PC-3 (cell line): ENCODE results near the gene CST4.
"Not testable (repeated sequence)": the region's sequence is repeated elsewhere in the genome, so short reads cannot be mapped to it uniquely, and the experiment has no call there.

Experiments used
- EZH2 ChIP-seq: fragments of 300-600 bp; sonication (generic); IDR thresholded peaks from one replicate; pipeline ENCODE4 v1.6.1; 2017; ENCODE audit warnings: antibody characterized with exemption, mild to moderate bottlenecking, low read length; ENCODE audit not compliant: unreplicated experiment
- EZH2phosphoT487 ChIP-seq: fragments of 300-600 bp; sonication (generic); IDR thresholded peaks from 2 replicates; pipeline ENCODE4 v1.6.1; 2018; ENCODE audit warnings: mild to moderate bottlenecking, antibody characterized with exemption, low read length, borderline replicate concordance
- TF ChIP-seq, protein P1 (sequence below): fragments of 300-600 bp; sonication (generic); conservative IDR thresholded peaks from 2 replicates; pipeline ENCODE4 v1.5.1; 2017; ENCODE audit warnings: antibody characterized with exemption, low read depth, mild to moderate bottlenecking, low read length

DNA sequence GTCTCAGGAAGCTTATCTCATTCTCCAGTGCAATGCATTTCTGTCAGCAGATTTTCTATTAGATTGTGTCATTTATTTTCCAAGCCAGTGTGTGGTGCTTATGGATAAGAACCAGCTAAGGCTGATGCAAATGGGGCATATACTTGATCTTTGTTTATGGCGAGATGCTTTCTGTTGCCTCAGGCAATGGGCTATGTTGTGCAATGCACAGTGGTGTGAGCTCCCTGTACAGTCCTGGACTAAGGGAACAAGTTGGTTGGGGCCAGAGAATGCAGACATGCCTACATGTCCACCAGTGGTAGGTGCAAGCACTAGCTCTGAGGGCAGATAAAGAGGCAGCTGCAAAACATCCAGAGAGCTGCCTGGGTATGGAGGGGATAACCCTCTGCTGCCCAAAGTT is 45.6 kb upstream of the CST4 start:
- TF ChIP-seq, protein P1, sequence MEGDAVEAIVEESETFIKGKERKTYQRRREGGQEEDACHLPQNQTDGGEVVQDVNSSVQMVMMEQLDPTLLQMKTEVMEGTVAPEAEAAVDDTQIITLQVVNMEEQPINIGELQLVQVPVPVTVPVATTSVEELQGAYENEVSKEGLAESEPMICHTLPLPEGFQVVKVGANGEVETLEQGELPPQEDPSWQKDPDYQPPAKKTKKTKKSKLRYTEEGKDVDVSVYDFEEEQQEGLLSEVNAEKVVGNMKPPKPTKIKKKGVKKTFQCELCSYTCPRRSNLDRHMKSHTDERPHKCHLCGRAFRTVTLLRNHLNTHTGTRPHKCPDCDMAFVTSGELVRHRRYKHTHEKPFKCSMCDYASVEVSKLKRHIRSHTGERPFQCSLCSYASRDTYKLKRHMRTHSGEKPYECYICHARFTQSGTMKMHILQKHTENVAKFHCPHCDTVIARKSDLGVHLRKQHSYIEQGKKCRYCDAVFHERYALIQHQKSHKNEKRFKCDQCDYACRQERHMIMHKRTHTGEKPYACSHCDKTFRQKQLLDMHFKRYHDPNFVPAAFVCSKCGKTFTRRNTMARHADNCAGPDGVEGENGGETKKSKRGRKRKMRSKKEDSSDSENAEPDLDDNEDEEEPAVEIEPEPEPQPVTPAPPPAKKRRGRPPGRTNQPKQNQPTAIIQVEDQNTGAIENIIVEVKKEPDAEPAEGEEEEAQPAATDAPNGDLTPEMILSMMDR, result not testable (repeated sequence)
- TF ChIP-seq EZH2, EZH2phosphoT487: not testable (repeated sequence)
